Suprapubic skin (tissue), 4 donors: ENCODE data around the gene MICU1. TPM values are rescaled to one million over a fixed set of nuclear protein-coding genes. Genes with fewer than 3 reads are reported as not detected.
"Not testable (repeated sequence)": the region's sequence is repeated elsewhere in the genome, so short reads cannot be mapped to it uniquely, and the experiment has no call there.

Source experiments
- DNase-seq, 2 donors: peaks; one replicate each; pipeline ENCODE4 v3.0.0-alpha.2; 2019; ENCODE audit warnings: low spot score in 2 of 2
- H3K27ac ChIP-seq: fragments of 200-600 bp; sonication (generic); one replicate; pipeline ENCODE4 v1.5.1; 2019
- H3K27me3 ChIP-seq: fragments of 200-600 bp; sonication (generic); one replicate; pipeline ENCODE4 v1.5.1; 2019
- H3K36me3 ChIP-seq: fragments of 200-600 bp; sonication (generic); one replicate; pipeline ENCODE4 v1.5.1; 2019
- H3K4me1 ChIP-seq: fragments of 200-600 bp; sonication (generic); one replicate; pipeline ENCODE4 v1.5.1; 2019
- H3K4me3 ChIP-seq: fragments of 200-600 bp; sonication (generic); one replicate; pipeline ENCODE4 v1.5.1; 2019; ENCODE audit warnings: mild to moderate bottlenecking
- H3K9me3 ChIP-seq: fragments of 200-600 bp; sonication (generic); one replicate; pipeline ENCODE4 v1.5.1; 2019
- EP300 ChIP-seq: sonication (generic); formaldehyde crosslinking; IDR thresholded peaks from one replicate; pipeline ENCODE4 v1.6.1; 2017; ENCODE audit warnings: antibody characterized with exemption
- POLR2A ChIP-seq, 2 donors: fragments of 450-650 bp; IDR thresholded peaks; one replicate each; pipeline ENCODE4 v1.6.1; 2017; ENCODE audit warnings: antibody characterized with exemption in 2 of 2, mild to moderate bottlenecking in 2 of 2, moderate library complexity in 2 of 2
- POLR2AphosphoS5 ChIP-seq, 3 donors: sonication (generic); formaldehyde crosslinking; IDR thresholded peaks; one replicate each; pipeline ENCODE4 v1.6.1; 2017; ENCODE audit warnings: antibody characterized with exemption in 3 of 3
- WGBS: methylation state at CpG from one replicate; pipeline ENCODE4 v1.1.5; 2018; 5-methylcytosine and 5-hydroxymethylcytosine counted together
- total RNA-seq, 4 donors: library from RNA; depleted of rRNA; stranded (reverse); fragments of >200 nt; gene quantifications; one replicate each; pipeline ENCODE4 v1.1.0, GENCODE V29; 2016
- TF ChIP-seq, protein P1 (sequence below), 2 donors: fragments of 200-600 bp in 1 of 2; fragments of 450-650 bp in 1 of 2; sonication (generic) in 1 of 2; IDR thresholded peaks; one replicate each; pipeline ENCODE4 v1.5.1; 2016 to 2019; ENCODE audit warnings: antibody characterized with exemption in 2 of 2, mild to moderate bottlenecking in 1 of 2, moderate library complexity in 1 of 2

MICU1 gene
- total RNA-seq, 4 donors from 2014 or later = 34.1 to 37.6 (median 35.6) TPM

DNA sequence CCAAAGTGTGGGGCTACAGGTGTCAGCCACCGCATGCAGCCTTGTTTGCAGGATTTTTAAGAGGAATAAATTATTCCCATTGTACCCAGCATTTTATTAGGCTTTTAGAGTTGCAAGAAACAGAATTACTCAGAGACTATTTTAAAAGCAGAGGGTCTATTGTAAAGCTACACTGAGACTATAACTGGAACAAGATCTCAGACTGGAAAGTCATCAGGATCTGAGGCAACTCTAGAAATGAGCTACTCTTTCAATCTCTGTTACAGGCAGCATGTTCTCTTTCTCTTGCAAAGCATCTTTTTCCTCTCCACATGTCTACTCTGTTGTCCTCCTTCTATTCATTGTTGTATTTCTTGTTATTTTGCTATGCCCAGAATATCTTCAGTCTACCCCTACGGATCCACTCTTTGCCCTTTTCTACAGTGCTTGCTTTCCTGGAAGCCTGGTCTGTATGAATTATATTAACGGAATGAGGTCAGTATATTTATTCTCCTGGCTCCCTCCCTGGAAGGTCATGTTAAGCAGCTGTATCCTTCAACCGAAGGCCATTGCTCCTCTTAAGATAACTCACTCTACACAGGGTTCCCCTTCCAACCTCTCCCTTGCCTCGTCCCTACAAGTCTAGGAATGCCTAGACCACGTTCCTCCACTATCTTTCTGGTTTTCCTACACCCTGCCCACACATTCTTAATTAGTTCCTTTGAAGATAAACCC lies 27.7 kb upstream of the MICU1 start:
- no peaks in the 10 kb centered on the region for H3K36me3 ChIP-seq
- H3K4me1 ChIP-seq = no peaks in the 10 kb centered on the region
- WGBS = 88% methylated on average over 6 of the region's 6 CpGs
- H3K27me3 ChIP-seq = no peaks in the 10 kb centered on the region
- H3K4me3 ChIP-seq = no peak overlapping the region
- TF ChIP-seq EP300 = no peak
- TF ChIP-seq, protein P1, sequence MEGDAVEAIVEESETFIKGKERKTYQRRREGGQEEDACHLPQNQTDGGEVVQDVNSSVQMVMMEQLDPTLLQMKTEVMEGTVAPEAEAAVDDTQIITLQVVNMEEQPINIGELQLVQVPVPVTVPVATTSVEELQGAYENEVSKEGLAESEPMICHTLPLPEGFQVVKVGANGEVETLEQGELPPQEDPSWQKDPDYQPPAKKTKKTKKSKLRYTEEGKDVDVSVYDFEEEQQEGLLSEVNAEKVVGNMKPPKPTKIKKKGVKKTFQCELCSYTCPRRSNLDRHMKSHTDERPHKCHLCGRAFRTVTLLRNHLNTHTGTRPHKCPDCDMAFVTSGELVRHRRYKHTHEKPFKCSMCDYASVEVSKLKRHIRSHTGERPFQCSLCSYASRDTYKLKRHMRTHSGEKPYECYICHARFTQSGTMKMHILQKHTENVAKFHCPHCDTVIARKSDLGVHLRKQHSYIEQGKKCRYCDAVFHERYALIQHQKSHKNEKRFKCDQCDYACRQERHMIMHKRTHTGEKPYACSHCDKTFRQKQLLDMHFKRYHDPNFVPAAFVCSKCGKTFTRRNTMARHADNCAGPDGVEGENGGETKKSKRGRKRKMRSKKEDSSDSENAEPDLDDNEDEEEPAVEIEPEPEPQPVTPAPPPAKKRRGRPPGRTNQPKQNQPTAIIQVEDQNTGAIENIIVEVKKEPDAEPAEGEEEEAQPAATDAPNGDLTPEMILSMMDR (IDR thresholded peaks at IDR 0.05) = no peak
- TF ChIP-seq POLR2A (IDR thresholded peaks at IDR 0.05) = no peak
- no peak for TF ChIP-seq POLR2AphosphoS5 (IDR thresholded peaks at IDR 0.05)
- no peak for DNase-seq
- no peak overlapping the region for H3K27ac ChIP-seq
- no peaks in the 10 kb centered on the region for H3K9me3 ChIP-seq

DNA sequence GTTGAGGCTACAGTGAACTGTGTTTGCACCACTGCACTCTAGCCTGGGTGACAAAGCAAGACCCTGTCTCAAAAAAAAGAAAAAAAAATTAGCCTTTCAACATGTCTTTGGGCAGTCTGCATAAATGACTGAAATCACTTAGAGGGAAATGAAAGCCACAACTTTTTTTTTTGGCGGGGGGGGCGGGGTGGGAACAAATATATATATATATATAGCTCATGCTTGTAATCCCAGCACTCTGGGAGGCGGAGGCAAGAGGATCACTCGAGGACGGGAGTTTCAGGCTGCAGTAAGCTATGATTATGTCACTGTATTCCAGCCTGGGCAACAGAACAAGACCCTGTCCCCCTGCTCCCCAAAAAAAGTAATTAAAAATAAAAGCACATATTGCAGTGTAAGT lies 23.4 kb upstream of the MICU1 start:
- Histone ChIP-seq H3K4me3 (no peak overlapping the region), H3K36me3 (no peaks in the 10 kb centered on the region), H3K27ac (no peak overlapping the region), H3K9me3 (no peaks in the 10 kb centered on the region), H3K27me3 (no peaks in the 10 kb centered on the region), H3K4me1 (no peaks in the 10 kb centered on the region)
- no peak for DNase-seq
- WGBS = 66% methylated on average over 5 of the region's 5 CpGs
- TF ChIP-seq, protein P1 (IDR thresholded peaks at IDR 0.05) = no peak
- no peak for TF ChIP-seq POLR2A (IDR thresholded peaks at IDR 0.05)
- TF ChIP-seq POLR2AphosphoS5 (IDR thresholded peaks at IDR 0.05) = no peak
- no peak for TF ChIP-seq EP300

DNA sequence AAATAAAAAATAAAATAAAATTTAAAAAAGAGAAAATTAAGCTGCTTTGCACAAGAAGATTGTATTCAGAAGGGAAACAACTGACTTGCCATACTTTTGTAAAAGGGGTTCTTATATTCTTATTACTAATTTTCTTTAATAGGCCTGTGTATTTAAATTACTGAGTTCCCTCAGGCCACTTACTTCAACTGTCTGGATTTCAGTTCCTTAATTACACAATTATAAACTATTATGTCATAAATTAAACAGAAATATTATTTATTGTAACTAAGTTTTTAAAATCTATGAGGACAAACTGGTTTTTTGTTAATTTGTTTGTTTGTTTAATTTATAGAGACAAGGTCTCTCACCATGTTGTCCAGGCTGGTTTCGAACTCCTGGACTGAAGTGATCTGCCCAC lies 22.4 kb upstream of the MICU1 start:
- H3K27me3 ChIP-seq = no peaks in the 10 kb centered on the region
- H3K36me3 ChIP-seq = no peaks in the 10 kb centered on the region
- TF ChIP-seq EP300 (no peak), POLR2AphosphoS5 (IDR thresholded peaks at IDR 0.05) (no peak), POLR2A (IDR thresholded peaks at IDR 0.05) (no peak)
- DNase-seq = no peak
- no peak overlapping the region for H3K4me3 ChIP-seq
- H3K9me3 ChIP-seq = no peaks in the 10 kb centered on the region
- no peaks in the 10 kb centered on the region for H3K4me1 ChIP-seq
- no peak overlapping the region for H3K27ac ChIP-seq
- 90% methylated on average over 1 of the region's 1 CpG for WGBS

- H3K27me3 ChIP-seq, H3K4me1 ChIP-seq, H3K9me3 ChIP-seq, DNase-seq, H3K27ac ChIP-seq, H3K4me3 ChIP-seq, H3K36me3 ChIP-seq: not testable (repeated sequence)
- 93% methylated on average over 3 of the region's 3 CpGs for WGBS
Measured at GRCh38 chr10:72646971-72647370, 21.1 kb upstream of the MICU1 start.

GRCh38 chr10:72645263-72645858 lies 19.5 kb upstream of the MICU1 start:
- no peak for TF ChIP-seq POLR2A (IDR thresholded peaks at IDR 0.05)
- TF ChIP-seq, protein P1 (IDR thresholded peaks at IDR 0.05) = no peak
- TF ChIP-seq EP300 = no peak
- no peak for TF ChIP-seq POLR2AphosphoS5 (IDR thresholded peaks at IDR 0.05)
- Histone ChIP-seq H3K4me1 (no peaks in the 10 kb centered on the region), H3K27ac (no peak overlapping the region), H3K4me3 (no peak overlapping the region), H3K9me3 (no peaks in the 10 kb centered on the region), H3K27me3 (no peaks in the 10 kb centered on the region), H3K36me3 (no peaks in the 10 kb centered on the region)
- WGBS = 79% methylated on average over 2 of the region's 2 CpGs
- no peak for DNase-seq

DNA sequence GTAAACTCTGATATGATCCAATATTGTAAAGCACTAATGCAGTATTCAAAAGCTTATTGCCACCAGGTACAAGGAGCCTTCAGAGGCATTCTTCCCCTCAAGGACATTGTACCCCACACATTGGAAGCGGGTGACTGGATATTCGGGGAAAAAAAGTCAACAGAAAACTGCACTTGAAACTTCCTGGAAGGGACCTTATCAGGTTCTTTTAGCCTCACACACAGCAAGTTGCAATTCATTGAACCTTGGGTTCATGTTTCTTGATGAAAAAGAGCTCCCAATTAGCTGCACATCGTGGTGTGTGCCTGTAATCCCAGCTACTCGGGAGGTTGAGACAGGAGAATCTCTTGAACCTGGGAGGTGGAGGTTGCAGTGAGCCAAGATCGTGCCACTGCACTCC lies 16.4 kb upstream of the MICU1 start:
- no peak for DNase-seq
- Histone ChIP-seq H3K9me3 (no peaks in the 10 kb centered on the region), H3K36me3 (no peaks in the 10 kb centered on the region), H3K27me3 (no peaks in the 10 kb centered on the region), H3K27ac (no peak overlapping the region), H3K4me1 (peaks cover 5% of the 10 kb centered on the region), H3K4me3 (no peak overlapping the region)
- 92% methylated on average over 5 of the region's 5 CpGs for WGBS
- TF ChIP-seq, protein P1 (IDR thresholded peaks at IDR 0.05) = no peak
